Measurements from ENCODE around the gene TMBIM1.
A peak's percentile ranks its signal among the peaks of the same experiment; 100 is the strongest.

TMBIM1 gene

GRCh38 chr2:218285604-218286003, 6.7 kb downstream of the TMBIM1 start:
- peak overlapping the region; percentile 88 for H3K9ac ChIP-seq (ENCODE audit: low read depth, low read length)
- no peaks in the 10 kb centered on the region for H3K27me3 ChIP-seq (ENCODE audit: control insufficient read depth, insufficient read depth, low read length)

GRCh38 chr2:218284106-218284811, 8.0 kb downstream of the TMBIM1 start:
- H3K4me1 ChIP-seq (ENCODE audit: control insufficient read depth, insufficient read depth, low read length): peaks cover 66% of the 10 kb centered on the region
- peak overlapping the region; percentile 88 for H3K9ac ChIP-seq (ENCODE audit: low read depth, low read length)
- H3K4me3 ChIP-seq (ENCODE audit: low read length): peak overlapping the region; percentile 50
- H3K4me2 ChIP-seq (ENCODE audit: low read length): peak overlapping the region; percentile 87
- H3K9me3 ChIP-seq (replicated peaks; ENCODE audit: low read length): no peaks in the 10 kb centered on the region
- H3K27me3 ChIP-seq (ENCODE audit: control insufficient read depth, insufficient read depth, low read length): no peaks in the 10 kb centered on the region
- peaks cover 28% of the 10 kb centered on the region for H3K36me3 ChIP-seq (ENCODE audit: insufficient read depth, low read length)

More at GRCh38 chr2:218285604-218286003, 6.7 kb downstream of the TMBIM1 start:
- Histone ChIP-seq H3K4me3 (ENCODE audit: low read length) (peak overlapping the region; percentile 68), H3K36me3 (ENCODE audit: insufficient read depth, low read length) (peaks cover 15% of the 10 kb centered on the region), H3K9me3 (replicated peaks; ENCODE audit: low read length) (no peaks in the 10 kb centered on the region), H3K4me2 (ENCODE audit: low read length) (peak overlapping the region; percentile 87), H3K4me1 (ENCODE audit: control insufficient read depth, insufficient read depth, low read length) (peaks cover 79% of the 10 kb centered on the region)

- H3K4me2 ChIP-seq (ENCODE audit: low read length): peak overlapping the region; percentile 71
- peaks cover 47% of the 10 kb centered on the region for H3K36me3 ChIP-seq (ENCODE audit: insufficient read depth, low read length)
- H3K4me1 ChIP-seq (ENCODE audit: control insufficient read depth, insufficient read depth, low read length): peaks cover 60% of the 10 kb centered on the region
- H3K4me3 ChIP-seq (ENCODE audit: low read length): peak overlapping the region; percentile 51
- no peaks in the 10 kb centered on the region for H3K27me3 ChIP-seq (ENCODE audit: control insufficient read depth, insufficient read depth, low read length)
- peak overlapping the region; percentile 85 for H3K9ac ChIP-seq (ENCODE audit: low read depth, low read length)
- H3K9me3 ChIP-seq (replicated peaks; ENCODE audit: low read length): no peaks in the 10 kb centered on the region
Measured at GRCh38 chr2:218282173-218282991, 9.9 kb downstream of the TMBIM1 start.

DNA sequence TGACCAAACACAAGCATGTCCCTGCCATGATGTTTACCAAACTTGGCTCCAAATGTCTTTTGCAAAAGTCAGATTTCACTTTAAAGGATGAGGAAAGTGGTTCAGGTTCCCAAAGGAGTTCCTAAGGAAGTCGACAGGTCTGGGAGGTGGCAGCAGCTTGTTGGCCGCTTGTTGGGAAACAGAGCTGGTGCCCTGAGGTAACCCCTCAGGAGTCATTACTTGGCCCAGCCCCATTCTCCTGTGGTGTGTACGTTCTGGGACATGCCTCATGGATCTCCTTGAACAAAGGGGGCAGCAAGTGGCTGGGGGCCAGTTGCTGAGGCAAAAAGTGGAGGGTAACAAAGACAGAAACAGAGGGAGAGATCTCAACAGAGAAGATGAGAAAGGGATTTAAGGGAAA, 10.9 kb downstream of the TMBIM1 start:
- peak overlapping the region; percentile 71 for H3K4me2 ChIP-seq (ENCODE audit: low read length)
- H3K27me3 ChIP-seq (ENCODE audit: control insufficient read depth, insufficient read depth, low read length): no peaks in the 10 kb centered on the region
- peaks cover 56% of the 10 kb centered on the region for H3K36me3 ChIP-seq (ENCODE audit: insufficient read depth, low read length)
- no peak overlapping the region for H3K4me3 ChIP-seq (ENCODE audit: low read length)
- peaks cover 52% of the 10 kb centered on the region for H3K4me1 ChIP-seq (ENCODE audit: control insufficient read depth, insufficient read depth, low read length)
- H3K9me3 ChIP-seq (replicated peaks; ENCODE audit: low read length): no peaks in the 10 kb centered on the region
- H3K9ac ChIP-seq (ENCODE audit: low read depth, low read length): peak overlapping the region; percentile 85

GRCh38 chr2:218280260-218280870, 11.9 kb downstream of the TMBIM1 start:
- Histone ChIP-seq H3K27me3 (ENCODE audit: control insufficient read depth, insufficient read depth, low read length) (no peaks in the 10 kb centered on the region), H3K9ac (ENCODE audit: low read depth, low read length) (no peak overlapping the region), H3K36me3 (ENCODE audit: insufficient read depth, low read length) (peaks cover 67% of the 10 kb centered on the region), H3K4me1 (ENCODE audit: control insufficient read depth, insufficient read depth, low read length) (peaks cover 42% of the 10 kb centered on the region), H3K4me2 (ENCODE audit: low read length) (no peak overlapping the region), H3K9me3 (replicated peaks; ENCODE audit: low read length) (no peaks in the 10 kb centered on the region), H3K4me3 (ENCODE audit: low read length) (no peak overlapping the region)

DNA sequence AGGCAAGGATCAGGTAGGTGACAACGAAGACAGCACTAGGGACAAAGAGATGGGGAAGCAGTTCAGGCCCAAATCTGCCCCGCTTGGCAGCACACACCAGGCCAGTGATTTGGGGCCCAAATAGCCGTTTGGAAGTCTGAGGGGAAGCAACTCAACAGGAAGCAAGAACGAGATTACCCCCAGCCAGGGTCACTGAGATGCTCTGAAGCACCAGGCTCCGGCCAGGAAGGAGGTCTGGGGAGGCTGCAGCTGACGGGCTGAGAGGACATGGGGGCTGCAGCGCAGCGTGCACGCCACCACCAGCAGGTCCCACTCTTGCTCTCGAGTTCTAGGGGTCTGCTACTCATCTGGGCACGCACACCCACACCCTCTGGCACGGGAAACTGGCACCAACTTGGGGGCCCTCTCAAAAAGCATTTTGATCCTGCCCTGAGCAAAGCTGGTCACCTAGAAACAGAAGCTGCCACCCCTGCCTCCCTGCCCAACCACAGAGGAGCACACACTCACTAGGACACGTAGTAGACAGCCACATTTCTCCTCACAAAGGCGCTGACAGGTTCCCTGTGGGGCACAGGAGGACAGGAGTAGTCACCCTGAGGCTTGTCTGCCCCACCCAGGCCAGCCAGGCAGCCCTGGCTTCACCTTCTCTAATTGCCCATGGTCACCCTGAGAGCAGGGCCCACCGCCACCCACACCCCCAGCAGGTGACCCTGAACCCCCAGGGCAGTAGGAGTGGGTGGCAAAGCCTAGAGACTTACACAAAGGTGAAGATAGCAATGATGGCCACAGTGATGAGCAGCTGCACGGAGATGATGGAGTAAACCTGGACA, 13.6 kb downstream of the TMBIM1 start:
- Histone ChIP-seq H3K4me2 (ENCODE audit: low read length) (no peak overlapping the region), H3K9ac (ENCODE audit: low read depth, low read length) (no peak overlapping the region)

DNA sequence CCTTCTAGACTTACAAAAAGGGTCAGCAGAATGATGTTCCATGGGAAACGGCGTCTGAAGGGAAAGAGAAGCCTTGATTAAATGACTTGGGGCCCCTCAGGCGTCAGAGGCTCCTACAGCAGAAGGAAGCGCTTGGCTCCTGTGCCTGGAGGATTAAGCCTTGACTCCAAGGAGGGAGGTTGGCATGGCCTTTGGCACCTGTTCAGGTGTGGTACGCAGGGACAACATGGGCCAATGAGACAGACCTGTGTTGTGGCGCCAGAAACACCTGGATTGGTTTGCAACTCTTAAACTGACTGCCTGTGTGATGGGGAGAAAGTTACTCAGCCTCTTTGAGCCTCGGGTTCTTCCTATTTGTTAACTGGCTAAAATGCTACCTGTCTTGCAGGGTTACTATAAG, 14.4 kb downstream of the TMBIM1 start:
- Histone ChIP-seq H3K36me3 (ENCODE audit: insufficient read depth, low read length) (peaks cover 86% of the 10 kb centered on the region), H3K9me3 (replicated peaks; ENCODE audit: low read length) (no peaks in the 10 kb centered on the region), H3K4me1 (ENCODE audit: control insufficient read depth, insufficient read depth, low read length) (peaks cover 21% of the 10 kb centered on the region), H3K27me3 (ENCODE audit: control insufficient read depth, insufficient read depth, low read length) (no peaks in the 10 kb centered on the region), H3K9ac (ENCODE audit: low read depth, low read length) (no peak overlapping the region), H3K4me2 (ENCODE audit: low read length) (no peak overlapping the region), H3K4me3 (ENCODE audit: low read length) (no peak overlapping the region)

More for the DNA sequence above, 13.6 kb downstream of the TMBIM1 start:
- H3K27me3 ChIP-seq (ENCODE audit: control insufficient read depth, insufficient read depth, low read length): no peaks in the 10 kb centered on the region
- H3K4me3 ChIP-seq (ENCODE audit: low read length): no peak overlapping the region
- H3K36me3 ChIP-seq (ENCODE audit: insufficient read depth, low read length): peaks cover 82% of the 10 kb centered on the region
- H3K4me1 ChIP-seq (ENCODE audit: control insufficient read depth, insufficient read depth, low read length): peaks cover 26% of the 10 kb centered on the region
- no peaks in the 10 kb centered on the region for H3K9me3 ChIP-seq (replicated peaks; ENCODE audit: low read length)

GRCh38 chr2:218276986-218277755, 15.1 kb downstream of the TMBIM1 start:
- H3K9ac ChIP-seq (ENCODE audit: low read depth, low read length): no peak overlapping the region
- no peak overlapping the region for H3K4me2 ChIP-seq (ENCODE audit: low read length)
- no peak overlapping the region for H3K4me3 ChIP-seq (ENCODE audit: low read length)
- H3K9me3 ChIP-seq (replicated peaks; ENCODE audit: low read length): no peaks in the 10 kb centered on the region
- H3K36me3 ChIP-seq (ENCODE audit: insufficient read depth, low read length): peaks cover 84% of the 10 kb centered on the region
- no peaks in the 10 kb centered on the region for H3K27me3 ChIP-seq (ENCODE audit: control insufficient read depth, insufficient read depth, low read length)
- H3K4me1 ChIP-seq (ENCODE audit: control insufficient read depth, insufficient read depth, low read length): peaks cover 20% of the 10 kb centered on the region

DNA sequence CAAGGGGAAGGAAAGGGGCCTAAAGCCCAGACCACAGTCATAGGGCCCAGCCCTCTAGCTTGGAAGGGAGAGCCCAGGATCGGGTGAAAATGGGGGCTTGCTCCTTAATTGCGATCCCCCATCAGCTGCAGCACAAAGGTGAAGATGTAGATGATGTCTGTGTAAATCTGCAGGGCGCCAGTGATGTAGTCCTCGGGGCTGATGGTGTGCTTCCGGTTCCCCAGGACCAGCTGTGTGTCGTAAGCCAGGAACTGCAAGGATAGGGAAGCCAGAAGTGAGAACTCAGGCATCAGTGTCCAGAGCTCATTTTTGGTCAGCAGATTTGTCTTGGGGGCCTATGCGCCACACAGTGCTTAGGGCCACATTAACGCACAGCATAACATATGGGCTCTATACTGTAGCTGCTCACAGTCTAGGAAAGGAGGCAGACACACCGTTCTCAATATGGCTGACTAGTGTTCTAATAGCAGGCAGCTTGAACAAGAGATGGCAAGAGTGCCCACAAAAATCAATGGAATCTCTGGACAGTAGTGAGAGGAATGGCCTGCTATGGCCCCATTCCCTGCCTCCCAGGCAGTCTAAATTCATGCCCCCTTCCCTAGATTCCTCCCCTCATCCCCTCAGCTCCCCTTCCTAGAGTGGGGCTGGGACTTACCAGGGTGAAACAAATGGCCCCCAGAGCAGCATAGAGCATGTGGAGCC, 16.8 kb downstream of the TMBIM1 start:
- H3K36me3 ChIP-seq (ENCODE audit: insufficient read depth, low read length): peaks cover 70% of the 10 kb centered on the region
- H3K4me2 ChIP-seq (ENCODE audit: low read length): no peak overlapping the region
- no peak overlapping the region for H3K9ac ChIP-seq (ENCODE audit: low read depth, low read length)
- H3K4me3 ChIP-seq (ENCODE audit: low read length): no peak overlapping the region
- no peaks in the 10 kb centered on the region for H3K27me3 ChIP-seq (ENCODE audit: control insufficient read depth, insufficient read depth, low read length)
- H3K4me1 ChIP-seq (ENCODE audit: control insufficient read depth, insufficient read depth, low read length): peaks cover 22% of the 10 kb centered on the region
- H3K9me3 ChIP-seq (replicated peaks; ENCODE audit: low read length): no peaks in the 10 kb centered on the region

DNA sequence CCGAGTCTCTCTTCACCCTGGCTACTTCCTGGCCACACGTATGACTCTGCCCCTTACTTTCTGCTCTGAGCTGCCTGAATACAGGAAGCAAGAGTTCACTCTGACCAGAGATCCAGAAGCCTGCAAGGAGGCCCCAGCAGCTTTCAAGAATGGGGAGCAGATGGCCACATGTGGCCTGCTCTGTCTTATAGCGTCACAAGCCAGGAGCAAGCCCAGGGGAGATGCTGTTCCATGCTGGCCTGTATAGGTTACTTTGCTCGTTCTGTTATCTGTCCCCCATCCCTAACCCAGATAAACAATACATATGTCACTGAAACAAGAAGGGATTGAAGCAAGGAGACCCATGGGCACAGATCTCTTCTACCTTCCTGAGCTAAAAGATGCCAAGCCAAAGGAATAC, 17.7 kb downstream of the TMBIM1 start:
- no peak overlapping the region for H3K4me2 ChIP-seq (ENCODE audit: low read length)
- H3K36me3 ChIP-seq (ENCODE audit: insufficient read depth, low read length): peaks cover 61% of the 10 kb centered on the region
- no peak overlapping the region for H3K4me3 ChIP-seq (ENCODE audit: low read length)
- H3K4me1 ChIP-seq (ENCODE audit: control insufficient read depth, insufficient read depth, low read length): peaks cover 22% of the 10 kb centered on the region
- no peak overlapping the region for H3K9ac ChIP-seq (ENCODE audit: low read depth, low read length)
- no peaks in the 10 kb centered on the region for H3K27me3 ChIP-seq (ENCODE audit: control insufficient read depth, insufficient read depth, low read length)
- no peaks in the 10 kb centered on the region for H3K9me3 ChIP-seq (replicated peaks; ENCODE audit: low read length)
